Measurements from ENCODE around the gene LRCH1. TPM values are rescaled to one million over a fixed set of nuclear protein-coding genes. Genes with fewer than 3 reads are reported as not detected.

The LRCH1 gene
- total and polyA plus RNA-seq, 2 of the 13 experiments (the other 11 are each of a cell fraction or from before 2014, with no cell fraction given): 4.1 to 12.6 TPM

GRCh38 chr13:46797501-46798237, 244.7 kb downstream of the LRCH1 start (continued):
- TF ChIP-seq, protein P1, sequence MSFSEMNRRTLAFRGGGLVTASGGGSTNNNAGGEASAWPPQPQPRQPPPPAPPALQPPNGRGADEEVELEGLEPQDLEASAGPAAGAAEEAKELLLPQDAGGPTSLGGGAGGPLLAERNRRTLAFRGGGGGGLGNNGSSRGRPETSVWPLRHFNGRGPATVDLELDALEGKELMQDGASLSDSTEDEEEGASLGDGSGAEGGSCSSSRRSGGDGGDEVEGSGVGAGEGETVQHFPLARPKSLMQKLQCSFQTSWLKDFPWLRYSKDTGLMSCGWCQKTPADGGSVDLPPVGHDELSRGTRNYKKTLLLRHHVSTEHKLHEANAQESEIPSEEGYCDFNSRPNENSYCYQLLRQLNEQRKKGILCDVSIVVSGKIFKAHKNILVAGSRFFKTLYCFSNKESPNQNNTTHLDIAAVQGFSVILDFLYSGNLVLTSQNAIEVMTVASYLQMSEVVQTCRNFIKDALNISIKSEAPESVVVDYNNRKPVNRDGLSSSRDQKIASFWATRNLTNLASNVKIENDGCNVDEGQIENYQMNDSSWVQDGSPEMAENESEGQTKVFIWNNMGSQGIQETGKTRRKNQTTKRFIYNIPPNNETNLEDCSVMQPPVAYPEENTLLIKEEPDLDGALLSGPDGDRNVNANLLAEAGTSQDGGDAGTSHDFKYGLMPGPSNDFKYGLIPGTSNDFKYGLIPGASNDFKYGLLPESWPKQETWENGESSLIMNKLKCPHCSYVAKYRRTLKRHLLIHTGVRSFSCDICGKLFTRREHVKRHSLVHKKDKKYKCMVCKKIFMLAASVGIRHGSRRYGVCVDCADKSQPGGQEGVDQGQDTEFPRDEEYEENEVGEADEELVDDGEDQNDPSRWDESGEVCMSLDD (CRISPR knock-in tag; IDR thresholded peaks at IDR 0.05; ENCODE audit: borderline replicate concordance): no peak
- TF ChIP-seq ZNF12 (CRISPR knock-in tag; IDR thresholded peaks at IDR 0.05) (no peak), SAFB2 (CRISPR knock-in tag; IDR thresholded peaks at IDR 0.05; ENCODE audit: borderline replicate concordance, low read depth) (no peak), TFDP1 (CRISPR knock-in tag; IDR thresholded peaks at IDR 0.05; ENCODE audit: borderline replicate concordance) (no peak), KDM5B (CRISPR knock-in tag; IDR thresholded peaks at IDR 0.05; ENCODE audit: borderline replicate concordance) (no peak)
- TF ChIP-seq, protein P2, sequence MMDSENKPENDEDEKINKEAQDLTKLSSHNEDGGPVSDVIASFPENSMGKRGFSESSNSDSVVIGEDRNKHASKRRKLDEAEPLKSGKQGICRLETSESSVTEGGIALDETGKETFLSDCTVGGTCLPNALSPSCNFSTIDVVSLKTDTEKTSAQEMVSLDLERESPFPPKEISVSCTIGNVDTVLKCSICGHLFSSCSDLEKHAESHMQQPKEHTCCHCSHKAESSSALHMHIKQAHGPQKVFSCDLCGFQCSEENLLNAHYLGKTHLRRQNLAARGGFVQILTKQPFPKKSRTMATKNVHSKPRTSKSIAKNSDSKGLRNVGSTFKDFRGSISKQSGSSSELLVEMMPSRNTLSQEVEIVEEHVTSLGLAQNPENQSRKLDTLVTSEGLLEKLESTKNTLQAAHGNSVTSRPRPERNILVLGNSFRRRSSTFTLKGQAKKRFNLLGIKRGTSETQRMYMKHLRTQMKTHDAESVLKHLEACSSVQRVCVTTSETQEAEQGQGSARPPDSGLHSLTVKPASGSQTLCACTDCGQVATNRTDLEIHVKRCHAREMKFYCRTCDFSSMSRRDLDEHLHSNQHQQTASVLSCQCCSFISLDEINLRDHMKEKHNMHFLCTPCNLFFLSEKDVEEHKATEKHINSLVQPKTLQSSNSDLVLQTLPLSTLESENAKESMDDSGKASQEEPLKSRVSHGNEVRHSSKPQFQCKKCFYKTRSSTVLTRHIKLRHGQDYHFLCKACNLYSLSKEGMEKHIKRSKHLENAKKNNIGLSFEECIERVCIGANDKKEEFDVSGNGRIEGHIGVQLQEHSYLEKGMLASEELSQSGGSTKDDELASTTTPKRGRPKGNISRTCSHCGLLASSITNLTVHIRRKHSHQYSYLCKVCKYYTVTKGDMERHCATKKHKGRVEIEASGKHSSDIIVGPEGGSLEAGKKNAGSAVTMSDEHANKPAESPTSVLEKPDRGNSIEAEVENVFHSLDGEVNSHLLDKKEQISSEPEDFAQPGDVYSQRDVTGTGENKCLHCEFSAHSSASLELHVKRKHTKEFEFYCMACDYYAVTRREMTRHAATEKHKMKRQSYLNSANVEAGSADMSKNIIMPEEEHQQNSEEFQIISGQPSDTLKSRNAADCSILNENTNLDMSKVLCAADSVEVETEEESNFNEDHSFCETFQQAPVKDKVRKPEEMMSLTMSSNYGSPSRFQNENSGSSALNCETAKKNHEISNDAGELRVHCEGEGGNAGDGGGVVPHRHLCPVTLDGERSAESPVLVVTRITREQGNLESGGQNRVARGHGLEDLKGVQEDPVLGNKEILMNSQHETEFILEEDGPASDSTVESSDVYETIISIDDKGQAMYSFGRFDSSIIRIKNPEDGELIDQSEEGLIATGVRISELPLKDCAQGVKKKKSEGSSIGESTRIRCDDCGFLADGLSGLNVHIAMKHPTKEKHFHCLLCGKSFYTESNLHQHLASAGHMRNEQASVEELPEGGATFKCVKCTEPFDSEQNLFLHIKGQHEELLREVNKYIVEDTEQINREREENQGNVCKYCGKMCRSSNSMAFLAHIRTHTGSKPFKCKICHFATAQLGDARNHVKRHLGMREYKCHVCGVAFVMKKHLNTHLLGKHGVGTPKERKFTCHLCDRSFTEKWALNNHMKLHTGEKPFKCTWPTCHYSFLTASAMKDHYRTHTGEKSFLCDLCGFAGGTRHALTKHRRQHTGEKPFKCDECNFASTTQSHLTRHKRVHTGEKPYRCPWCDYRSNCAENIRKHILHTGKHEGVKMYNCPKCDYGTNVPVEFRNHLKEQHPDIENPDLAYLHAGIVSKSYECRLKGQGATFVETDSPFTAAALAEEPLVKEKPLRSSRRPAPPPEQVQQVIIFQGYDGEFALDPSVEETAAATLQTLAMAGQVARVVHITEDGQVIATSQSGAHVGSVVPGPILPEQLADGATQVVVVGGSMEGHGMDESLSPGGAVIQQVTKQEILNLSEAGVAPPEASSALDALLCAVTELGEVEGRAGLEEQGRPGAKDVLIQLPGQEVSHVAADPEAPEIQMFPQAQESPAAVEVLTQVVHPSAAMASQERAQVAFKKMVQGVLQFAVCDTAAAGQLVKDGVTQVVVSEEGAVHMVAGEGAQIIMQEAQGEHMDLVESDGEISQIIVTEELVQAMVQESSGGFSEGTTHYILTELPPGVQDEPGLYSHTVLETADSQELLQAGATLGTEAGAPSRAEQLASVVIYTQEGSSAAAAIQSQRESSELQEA (CRISPR knock-in tag; IDR thresholded peaks at IDR 0.05; ENCODE audit: not compliant biosample characterization): no peak
- TF ChIP-seq, protein P3, sequence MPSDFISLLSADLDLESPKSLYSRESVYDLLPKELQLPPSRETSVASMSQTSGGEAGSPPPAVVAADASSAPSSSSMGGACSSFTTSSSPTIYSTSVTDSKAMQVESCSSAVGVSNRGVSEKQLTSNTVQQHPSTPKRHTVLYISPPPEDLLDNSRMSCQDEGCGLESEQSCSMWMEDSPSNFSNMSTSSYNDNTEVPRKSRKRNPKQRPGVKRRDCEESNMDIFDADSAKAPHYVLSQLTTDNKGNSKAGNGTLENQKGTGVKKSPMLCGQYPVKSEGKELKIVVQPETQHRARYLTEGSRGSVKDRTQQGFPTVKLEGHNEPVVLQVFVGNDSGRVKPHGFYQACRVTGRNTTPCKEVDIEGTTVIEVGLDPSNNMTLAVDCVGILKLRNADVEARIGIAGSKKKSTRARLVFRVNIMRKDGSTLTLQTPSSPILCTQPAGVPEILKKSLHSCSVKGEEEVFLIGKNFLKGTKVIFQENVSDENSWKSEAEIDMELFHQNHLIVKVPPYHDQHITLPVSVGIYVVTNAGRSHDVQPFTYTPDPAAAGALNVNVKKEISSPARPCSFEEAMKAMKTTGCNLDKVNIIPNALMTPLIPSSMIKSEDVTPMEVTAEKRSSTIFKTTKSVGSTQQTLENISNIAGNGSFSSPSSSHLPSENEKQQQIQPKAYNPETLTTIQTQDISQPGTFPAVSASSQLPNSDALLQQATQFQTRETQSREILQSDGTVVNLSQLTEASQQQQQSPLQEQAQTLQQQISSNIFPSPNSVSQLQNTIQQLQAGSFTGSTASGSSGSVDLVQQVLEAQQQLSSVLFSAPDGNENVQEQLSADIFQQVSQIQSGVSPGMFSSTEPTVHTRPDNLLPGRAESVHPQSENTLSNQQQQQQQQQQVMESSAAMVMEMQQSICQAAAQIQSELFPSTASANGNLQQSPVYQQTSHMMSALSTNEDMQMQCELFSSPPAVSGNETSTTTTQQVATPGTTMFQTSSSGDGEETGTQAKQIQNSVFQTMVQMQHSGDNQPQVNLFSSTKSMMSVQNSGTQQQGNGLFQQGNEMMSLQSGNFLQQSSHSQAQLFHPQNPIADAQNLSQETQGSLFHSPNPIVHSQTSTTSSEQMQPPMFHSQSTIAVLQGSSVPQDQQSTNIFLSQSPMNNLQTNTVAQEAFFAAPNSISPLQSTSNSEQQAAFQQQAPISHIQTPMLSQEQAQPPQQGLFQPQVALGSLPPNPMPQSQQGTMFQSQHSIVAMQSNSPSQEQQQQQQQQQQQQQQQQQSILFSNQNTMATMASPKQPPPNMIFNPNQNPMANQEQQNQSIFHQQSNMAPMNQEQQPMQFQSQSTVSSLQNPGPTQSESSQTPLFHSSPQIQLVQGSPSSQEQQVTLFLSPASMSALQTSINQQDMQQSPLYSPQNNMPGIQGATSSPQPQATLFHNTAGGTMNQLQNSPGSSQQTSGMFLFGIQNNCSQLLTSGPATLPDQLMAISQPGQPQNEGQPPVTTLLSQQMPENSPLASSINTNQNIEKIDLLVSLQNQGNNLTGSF (CRISPR knock-in tag; IDR thresholded peaks at IDR 0.05): no peak
- TF ChIP-seq, protein P4, sequence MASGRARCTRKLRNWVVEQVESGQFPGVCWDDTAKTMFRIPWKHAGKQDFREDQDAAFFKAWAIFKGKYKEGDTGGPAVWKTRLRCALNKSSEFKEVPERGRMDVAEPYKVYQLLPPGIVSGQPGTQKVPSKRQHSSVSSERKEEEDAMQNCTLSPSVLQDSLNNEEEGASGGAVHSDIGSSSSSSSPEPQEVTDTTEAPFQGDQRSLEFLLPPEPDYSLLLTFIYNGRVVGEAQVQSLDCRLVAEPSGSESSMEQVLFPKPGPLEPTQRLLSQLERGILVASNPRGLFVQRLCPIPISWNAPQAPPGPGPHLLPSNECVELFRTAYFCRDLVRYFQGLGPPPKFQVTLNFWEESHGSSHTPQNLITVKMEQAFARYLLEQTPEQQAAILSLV (CRISPR knock-in tag; IDR thresholded peaks at IDR 0.05; ENCODE audit: borderline replicate concordance): no peak

Measured in HepG2 (cell line).